Activated effector memory CD4-positive, alpha-beta T cell treated with anti-CD3 and anti-CD28 coated beads, Interleukin-2, amount 50 U/mL, for 16 hours (primary cell): ENCODE results near the gene FBN3.

Experiments used
- DNase-seq: peaks from one replicate; pipeline ENCODE4 v3.0.0-alpha.2; 2020

The FBN3 gene

GRCh38 chr19:8087876-8088275 lies 61.5 kb downstream of the FBN3 start:
- no peak for DNase-seq

DNA sequence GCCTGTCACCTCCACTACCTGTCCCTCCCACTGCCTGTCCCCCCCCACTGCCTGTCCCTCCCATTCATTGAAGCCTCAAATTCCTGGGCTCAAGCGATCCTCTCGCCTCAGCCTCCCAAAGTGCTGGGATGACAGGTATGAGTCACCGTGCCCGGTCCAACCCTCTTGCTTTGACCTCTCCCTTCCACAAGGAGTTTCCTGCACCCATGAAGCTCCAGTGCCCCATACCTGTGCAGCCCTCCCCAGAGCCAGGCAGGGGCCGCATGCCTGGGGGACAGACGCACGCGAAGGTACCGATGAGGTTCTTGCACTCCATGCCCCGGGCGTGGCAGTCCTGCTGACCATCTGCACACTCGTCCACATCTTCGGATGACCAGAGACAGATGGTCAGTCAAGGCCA lies 62.5 kb downstream of the FBN3 start:
- no peak for DNase-seq

- DNase-seq = no peak
These were observed 63.6 kb downstream of the FBN3 start for GRCh38 chr19:8085598-8086408.

GRCh38 chr19:8084152-8084551 lies 65.2 kb downstream of the FBN3 start:
- DNase-seq = no peak

DNA sequence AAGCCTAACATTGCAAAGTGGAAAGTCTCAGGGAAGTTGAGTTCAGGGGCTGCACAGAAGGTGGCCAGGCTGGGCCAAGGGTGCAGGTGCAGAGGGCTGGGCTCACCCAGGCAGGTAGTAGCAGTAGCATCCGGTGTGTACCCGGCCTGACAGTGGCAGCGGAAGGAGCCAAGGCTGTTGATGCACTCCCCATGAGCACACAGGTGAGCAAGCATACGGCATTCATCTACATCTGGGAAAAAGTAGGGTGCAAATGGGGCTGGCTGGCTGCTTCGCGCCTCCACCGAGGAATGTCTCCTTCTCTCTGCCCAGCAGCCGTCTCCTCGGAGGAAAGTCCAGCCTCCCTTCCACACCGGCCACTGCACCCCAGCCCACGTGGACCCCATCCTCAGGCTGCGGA lies 66.3 kb downstream of the FBN3 start:
- no peak for DNase-seq

- DNase-seq = no peak
These were observed 67.5 kb downstream of the FBN3 start for GRCh38 chr19:8081569-8082550.

- DNase-seq = no peak
These were observed 68.6 kb downstream of the FBN3 start for GRCh38 chr19:8080832-8081231.

DNA sequence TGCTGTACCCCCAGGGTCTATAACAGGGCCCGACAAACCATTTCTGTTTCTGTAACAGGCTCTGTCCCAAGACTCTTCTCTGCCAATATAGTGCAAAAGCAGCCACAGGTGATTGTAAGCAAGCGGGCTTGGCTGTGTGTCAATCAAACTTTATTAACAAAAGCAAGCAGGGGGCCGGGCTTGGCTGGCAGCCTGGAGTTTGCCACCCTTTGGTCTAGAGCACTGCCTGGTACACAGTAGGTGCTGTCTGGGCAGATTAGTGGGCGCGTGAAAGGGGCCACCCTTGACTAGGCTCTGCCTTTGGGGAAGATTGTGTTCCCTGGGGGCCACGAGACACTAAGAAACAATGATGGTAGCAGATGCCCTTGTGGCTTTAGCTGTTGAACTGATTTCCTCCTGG lies 69.4 kb downstream of the FBN3 start:
- DNase-seq = no peak

DNA sequence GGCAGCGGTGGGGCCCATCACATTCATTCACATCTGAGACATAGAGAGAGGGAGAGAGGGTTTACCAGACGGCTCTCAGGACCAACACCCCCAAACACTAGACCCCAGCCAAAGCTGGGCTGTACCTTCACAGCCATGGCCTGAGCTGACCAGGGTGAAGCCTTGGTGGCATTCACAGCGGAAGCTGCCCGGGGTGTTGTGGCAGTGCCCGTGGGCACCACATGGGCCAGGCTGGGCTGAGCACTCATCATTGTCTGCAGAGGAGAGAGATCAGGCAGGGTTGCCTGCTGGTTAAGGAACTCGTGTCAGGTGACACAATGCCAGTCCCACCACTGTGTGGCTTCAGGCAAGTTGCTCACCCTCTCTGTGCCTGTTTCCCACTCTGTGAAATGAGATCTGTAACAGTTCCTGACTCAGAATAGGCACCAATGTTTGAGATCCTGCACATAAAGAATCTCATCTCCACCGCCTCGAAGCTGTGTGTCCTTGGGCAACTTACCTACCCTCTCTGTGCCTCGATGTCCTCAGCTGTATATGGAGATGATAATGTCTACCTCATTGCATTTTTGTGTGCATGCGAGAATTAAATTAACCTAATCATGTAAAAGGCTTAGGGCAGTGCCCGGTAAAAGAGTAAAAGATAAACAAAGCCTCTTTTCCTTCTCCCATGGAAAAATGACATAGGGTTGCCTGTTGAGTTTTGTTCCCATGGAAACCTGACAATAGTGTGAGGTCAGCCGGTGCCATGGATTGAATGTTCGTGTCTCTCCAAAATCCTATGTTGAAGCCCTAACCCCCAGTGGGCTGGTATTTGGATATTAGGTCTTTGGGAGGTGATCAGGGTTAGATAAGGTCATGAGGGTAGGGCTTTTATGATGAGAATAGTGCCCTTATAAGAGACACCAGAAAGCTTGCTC lies 74.0 kb downstream of the FBN3 start:
- no peak for DNase-seq

- DNase-seq = no peak
These were observed 74.9 kb downstream of the FBN3 start for GRCh38 chr19:8074501-8074900.

GRCh38 chr19:8071912-8072311 lies 77.5 kb downstream of the FBN3 start:
- DNase-seq = no peak

DNA sequence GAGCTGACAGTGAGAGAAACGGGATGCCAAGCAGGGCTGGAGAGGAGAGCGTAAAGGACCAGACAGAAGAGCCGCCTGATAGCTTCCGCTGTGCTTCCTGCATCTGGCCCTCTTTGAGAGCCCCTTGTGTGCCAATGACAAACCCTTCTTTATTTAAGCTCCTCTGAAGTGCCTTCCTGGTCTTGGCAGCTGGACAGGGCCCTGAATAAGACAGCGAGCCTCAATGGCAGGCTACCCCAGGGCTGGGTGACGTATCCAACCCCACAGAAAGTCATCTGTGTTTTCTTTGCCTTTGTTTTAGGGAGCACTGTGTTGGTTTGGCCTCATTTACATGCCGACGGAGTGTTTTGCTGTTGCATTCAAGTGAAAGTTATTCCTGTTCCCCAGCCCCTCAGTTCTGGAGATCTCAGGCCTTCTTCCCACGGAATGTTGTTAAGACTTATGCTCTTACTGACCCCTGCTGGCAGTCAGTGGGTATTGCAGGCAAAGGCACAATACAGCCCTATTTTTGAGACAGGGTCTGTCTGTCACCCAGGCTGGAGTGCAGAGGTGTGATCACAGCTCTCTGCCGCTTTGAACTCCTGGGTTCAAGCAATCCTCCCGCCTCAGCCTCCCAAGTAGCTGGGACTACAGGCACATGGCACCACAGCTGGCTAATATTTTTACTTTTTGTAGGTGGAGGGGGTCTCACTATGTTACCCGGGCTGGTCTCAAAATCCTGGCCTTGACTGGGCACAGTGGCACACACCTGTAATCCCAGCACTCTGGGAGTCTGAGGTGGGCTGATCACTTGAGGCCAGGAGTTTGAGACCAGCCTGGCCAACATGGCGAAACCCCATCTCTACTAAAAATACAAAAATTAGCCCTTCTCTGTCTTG lies 80.1 kb downstream of the FBN3 start:
- DNase-seq = no peak

DNA sequence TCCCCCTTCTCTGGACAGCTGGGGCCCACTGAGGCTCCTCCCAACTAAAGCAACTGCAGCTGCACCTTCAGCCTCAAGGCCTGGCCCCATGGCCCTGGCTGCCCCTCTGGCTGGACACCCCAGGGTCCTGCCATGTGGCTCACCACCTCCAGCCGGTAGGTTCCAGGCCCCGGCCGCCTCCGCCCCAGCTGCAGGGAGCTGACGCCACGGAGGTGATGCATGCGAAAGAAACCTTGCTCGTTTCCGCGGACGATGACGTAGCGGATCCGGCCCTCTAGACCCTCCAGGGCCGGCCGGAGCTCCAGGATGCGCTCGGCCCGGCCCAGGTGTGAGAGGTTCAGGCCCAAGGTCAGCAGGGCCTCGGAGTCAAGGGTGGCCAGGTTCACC lies 83.5 kb downstream of the FBN3 start:
- DNase-seq = no peak

DNA sequence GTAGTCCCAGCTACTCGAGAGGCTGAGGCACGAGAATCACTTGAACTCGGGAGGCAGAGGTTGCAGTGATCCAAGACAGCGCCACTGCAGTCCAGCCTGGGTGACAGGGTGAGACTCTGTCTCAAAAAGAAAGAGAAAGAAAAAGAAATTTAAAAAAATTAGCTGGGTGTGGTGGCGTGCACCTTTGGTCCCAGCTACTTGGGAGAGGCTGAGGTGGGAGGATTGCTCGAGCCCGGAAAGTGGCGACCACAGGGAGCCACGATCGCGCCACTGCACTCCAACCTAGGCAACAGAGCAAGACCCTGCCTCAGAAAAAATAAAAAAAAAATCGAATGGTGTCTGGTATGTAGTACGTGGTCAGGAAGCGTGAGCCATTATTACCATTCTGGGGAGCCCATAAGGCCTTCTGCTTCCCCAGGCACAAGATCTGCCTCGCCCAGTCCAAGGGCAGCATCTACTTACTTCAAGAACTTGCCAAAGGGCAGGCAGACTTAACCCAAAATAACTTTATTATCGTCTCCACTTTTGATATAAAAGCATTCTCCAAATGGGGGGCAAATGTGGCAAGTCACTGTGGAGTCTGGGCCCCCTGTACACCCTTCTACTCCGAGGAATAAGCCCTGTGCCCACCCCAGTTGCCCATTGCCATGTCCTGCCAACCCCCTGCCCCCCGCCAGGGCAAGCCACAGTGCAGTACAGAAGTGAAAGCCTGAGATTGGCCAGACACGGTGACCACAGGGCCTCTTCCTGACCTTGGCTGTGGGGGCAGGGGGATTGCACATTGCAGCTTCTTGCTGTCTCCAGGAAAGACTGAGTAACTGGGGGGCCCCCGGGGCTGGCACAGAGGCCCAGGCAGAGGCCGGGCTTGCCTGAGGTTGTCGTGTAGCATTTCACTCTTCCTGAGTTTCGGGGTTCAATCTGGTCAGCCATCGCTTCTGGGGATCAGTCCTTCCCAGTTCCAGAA lies 84.2 kb downstream of the FBN3 start:
- no peak for DNase-seq

DNA sequence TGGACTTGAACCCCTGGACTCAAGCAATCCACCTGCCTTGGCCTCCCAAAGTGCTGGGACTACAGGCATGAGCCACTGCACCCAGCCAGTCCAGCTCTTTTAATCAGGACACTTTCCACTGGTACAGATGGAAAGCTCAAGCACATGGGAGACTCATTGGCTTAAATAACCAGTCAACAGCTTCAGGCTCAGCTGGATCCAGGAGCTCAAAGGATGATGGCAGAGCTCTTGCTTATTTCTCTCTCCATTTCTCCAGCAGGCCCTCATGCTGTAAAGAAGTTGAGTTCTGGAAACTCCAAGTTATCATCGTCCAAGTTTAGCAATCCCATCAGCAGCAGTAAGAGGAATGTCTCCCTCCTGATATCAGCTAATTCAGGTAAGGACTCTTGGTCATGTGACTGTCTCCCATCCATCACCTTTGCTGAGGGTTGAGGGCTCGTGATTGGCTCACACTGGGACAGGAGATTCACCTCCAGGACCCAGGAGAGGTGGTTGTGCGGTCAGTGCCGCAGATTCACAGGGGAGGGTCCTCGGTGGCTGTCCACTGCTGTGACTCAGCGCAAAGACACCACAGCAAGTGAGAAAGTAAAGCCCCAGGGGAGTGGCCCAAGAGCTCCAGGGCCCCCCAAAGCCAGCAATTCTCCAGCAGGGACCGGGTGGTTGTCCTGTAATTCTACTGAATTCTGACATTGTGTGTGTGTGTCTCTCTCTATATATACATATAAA lies 91.7 kb downstream of the FBN3 start:
- no peak for DNase-seq

- DNase-seq = no peak
These were observed 92.9 kb downstream of the FBN3 start for GRCh38 chr19:8056533-8056932.

DNA sequence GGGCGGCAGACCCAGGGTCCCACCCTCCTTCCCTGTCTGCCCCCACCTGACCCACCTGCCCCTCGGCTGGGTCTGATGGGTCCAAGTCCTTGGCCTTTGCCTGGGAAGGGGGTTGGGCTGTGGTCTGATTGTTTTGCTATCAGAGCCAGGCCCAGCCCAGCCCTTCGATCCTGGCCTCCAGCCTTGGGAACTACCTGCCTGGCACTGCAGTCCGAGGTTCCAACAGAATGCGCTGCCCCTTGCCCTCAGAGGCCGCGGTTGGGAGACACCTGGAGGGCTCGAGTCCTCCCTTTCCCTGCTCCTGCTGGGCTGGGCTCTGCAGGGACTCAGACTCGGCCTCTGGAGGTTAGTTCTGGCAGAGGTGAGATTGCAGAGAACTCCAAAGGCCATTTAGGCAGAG lies 95.2 kb downstream of the FBN3 start:
- DNase-seq = no peak

DNA sequence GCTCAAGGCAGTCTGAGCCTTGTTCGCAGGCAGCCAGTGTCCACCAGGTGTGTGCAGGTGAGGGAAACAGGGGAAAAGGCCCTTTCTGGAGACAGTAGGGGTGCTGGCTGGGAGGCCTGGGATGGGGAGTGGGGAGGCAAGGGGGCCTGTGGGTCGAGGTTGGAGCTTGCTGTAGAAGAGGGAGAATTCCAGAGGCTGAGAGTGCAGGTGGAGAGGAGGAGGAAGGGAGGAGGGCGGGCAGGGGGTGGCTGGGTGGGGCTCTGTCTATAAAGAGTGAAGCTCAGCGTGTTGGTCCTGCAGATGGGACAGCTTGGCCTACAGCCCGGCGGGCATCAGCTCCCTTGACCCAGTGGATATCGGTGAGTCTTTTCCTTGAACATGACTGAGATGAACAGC lies 96.9 kb downstream of the FBN3 start, which contains the start of gene CCL25:
CCL25 (plus strand) TSS at position 297 of the 396 bp plus-strand sequence. CDS start 290 bp downstream, outside the sequence.
- DNase-seq = no peak

GRCh38 chr19:8050274-8051096 lies 98.9 kb downstream of the FBN3 start:
- peak; percentile 93 for DNase-seq
